DND-41 (cell line): ENCODE data around the gene SULF2.
"Not testable (repeated sequence)": the region's sequence is repeated elsewhere in the genome, so short reads cannot be mapped to it uniquely, and the experiment has no call there.

Source experiments
- EZH2 ChIP-seq: IDR thresholded peaks from 3 replicates; pipeline ENCODE4 v1.6.1; 2012; ENCODE audit warnings: borderline replicate concordance, low read depth, mild to moderate bottlenecking, moderate library complexity, low read length, inconsistent platforms; ENCODE audit not compliant: severe bottlenecking
- TF ChIP-seq, protein P1 (sequence below): IDR thresholded peaks from 2 replicates; pipeline ENCODE4 v1.5.1; 2012; ENCODE audit warnings: borderline replicate concordance, low read length, moderate library complexity, mild to moderate bottlenecking; ENCODE audit not compliant: poor library complexity, severe bottlenecking; ENCODE audit errors: extremely low read depth

DNA sequence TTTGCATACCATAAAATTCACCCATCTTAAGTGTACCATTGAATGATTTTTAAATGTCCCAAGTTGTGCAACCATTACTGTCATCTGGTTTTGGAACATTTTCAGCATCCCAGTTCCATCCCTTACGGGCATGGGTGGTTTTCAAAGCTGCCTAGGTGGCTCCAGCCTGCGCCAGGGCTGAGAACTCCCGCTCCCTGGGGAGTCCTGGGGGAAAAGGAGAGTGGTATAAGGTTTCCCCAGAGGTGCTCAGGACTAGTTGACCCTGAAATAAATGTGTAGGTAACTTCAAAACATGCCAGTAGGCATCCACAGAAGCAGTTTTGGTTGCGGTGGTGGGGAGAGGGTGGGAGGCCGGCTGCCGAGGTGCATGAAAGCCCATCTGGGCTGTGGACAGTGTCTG, 9.0 kb upstream of the SULF2 start:
- TF ChIP-seq, protein P1, sequence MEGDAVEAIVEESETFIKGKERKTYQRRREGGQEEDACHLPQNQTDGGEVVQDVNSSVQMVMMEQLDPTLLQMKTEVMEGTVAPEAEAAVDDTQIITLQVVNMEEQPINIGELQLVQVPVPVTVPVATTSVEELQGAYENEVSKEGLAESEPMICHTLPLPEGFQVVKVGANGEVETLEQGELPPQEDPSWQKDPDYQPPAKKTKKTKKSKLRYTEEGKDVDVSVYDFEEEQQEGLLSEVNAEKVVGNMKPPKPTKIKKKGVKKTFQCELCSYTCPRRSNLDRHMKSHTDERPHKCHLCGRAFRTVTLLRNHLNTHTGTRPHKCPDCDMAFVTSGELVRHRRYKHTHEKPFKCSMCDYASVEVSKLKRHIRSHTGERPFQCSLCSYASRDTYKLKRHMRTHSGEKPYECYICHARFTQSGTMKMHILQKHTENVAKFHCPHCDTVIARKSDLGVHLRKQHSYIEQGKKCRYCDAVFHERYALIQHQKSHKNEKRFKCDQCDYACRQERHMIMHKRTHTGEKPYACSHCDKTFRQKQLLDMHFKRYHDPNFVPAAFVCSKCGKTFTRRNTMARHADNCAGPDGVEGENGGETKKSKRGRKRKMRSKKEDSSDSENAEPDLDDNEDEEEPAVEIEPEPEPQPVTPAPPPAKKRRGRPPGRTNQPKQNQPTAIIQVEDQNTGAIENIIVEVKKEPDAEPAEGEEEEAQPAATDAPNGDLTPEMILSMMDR, result not testable (repeated sequence)
- TF ChIP-seq EZH2, result not testable (repeated sequence)
